Coronary artery (tissue), 2 donors: ENCODE measurements around the gene CTF1.
A peak's percentile ranks its signal among the peaks of the same experiment; 100 is the strongest.

Experiments
- DNase-seq: peaks from one replicate; pipeline ENCODE4 v3.0.0-alpha.2; 2017; ENCODE audit warnings: low spot score
- H3K27ac ChIP-seq, 2 donors: fragments of 200-600 bp; sonication (generic); one replicate each; pipeline ENCODE4 v1.5.1; 2016 to 2019
- H3K4me3 ChIP-seq: fragments of 200-600 bp; sonication (generic); 2 replicates; pipeline ENCODE4 v1.5.1; 2016; ENCODE audit warnings: mild to moderate bottlenecking, moderate library complexity
- CTCF ChIP-seq: fragments of 200-600 bp; sonication (generic); IDR thresholded peaks from one replicate; pipeline ENCODE4 v1.5.1; 2019; ENCODE audit warnings: antibody characterized with exemption

Gene CTF1

GRCh38 chr16:30912794-30913412, 16.5 kb downstream of the CTF1 start:
- DNase-seq: no peak
- Histone ChIP-seq H3K27ac (no peak overlapping the region), H3K4me3 (no peak overlapping the region)
- TF ChIP-seq CTCF: no peak

- TF ChIP-seq CTCF: no peak
- no peak for DNase-seq
- Histone ChIP-seq H3K4me3 (no peak overlapping the region), H3K27ac (no peak overlapping the region)
These were observed 18.4 kb downstream of the CTF1 start for GRCh38 chr16:30914830-30915229.

GRCh38 chr16:30918614-30919013, 22.2 kb downstream of the CTF1 start:
- H3K4me3 ChIP-seq: no peak overlapping the region
- no peak overlapping the region for H3K27ac ChIP-seq
- DNase-seq: no peak

GRCh38 chr16:30920891-30921290, 24.5 kb downstream of the CTF1 start:
- no peak for TF ChIP-seq CTCF
- H3K27ac ChIP-seq: no peak overlapping the region
- no peak overlapping the region for H3K4me3 ChIP-seq
- no peak for DNase-seq

More at GRCh38 chr16:30918614-30919013, 22.2 kb downstream of the CTF1 start:
- no peak for TF ChIP-seq CTCF

DNA sequence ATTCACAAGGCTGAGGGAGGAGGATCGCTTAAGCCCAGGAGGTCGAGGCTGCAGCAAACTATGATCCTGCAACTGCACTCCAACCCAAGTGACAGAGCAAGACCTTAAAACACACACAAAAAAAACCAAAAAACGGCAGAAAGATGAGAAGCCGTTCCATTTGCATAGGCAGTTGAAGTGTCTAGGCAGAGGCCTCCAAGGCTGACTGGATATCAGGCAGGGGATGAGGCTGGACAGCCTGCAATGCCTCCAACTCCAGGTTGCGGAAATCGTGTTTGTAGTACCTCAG, 25.0 kb downstream of the CTF1 start:
- TF ChIP-seq CTCF: no peak
- no peak for DNase-seq
- Histone ChIP-seq H3K4me3 (peak overlapping the region; percentile 69), H3K27ac (peak overlapping the region; percentile 93 to 95)

DNA sequence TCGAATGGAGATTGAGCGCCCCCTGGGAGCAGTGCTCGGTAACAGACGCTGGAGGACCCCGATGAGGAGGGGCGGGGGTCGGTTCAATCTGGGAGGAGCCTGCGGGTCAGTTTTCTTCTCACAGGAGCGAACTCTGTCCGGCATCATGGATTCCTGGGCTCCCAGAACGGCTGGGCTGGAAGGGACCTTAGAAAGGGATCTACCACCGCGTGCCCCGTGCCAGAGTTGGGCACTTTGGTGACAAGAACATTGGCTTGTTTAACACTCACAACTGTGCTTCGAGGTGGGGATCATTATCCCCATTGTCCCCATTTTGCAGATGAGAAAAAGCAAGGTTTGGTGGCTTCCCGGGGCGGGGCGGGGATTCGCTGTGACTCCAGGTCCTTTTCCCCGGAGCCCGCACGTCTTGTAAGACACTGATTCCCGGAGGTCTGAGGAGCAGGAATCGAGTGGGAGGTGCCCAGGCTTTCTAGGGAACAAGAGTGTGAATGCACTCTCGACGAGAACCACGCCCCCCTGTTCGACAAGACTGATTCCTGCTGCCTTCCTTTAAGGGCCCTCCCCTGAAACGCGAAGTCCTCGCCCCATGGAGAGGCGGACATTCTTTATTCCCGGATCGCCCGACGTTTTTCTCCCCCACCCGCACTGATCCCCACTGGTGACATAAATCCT, 25.5 kb downstream of the CTF1 start:
- DNase-seq: peak; percentile 92
- TF ChIP-seq CTCF: peak; percentile 69
- peak overlapping the region; percentile 69 for H3K4me3 ChIP-seq
- H3K27ac ChIP-seq: peak overlapping the region; percentile 93 to 95

GRCh38 chr16:30922420-30922959, 26.1 kb downstream of the CTF1 start:
- Histone ChIP-seq H3K4me3 (peak overlapping the region; percentile 82), H3K27ac (peak overlapping the region; percentile 93 to 95)
- TF ChIP-seq CTCF: no peak
- peak; percentile 100 for DNase-seq
